Breast epithelium (tissue), 3 donors: ENCODE measurements around the gene HOXB7.

ENCODE experiments used
- POLR2A ChIP-seq: fragments of 450-650 bp; IDR thresholded peaks from one replicate; pipeline ENCODE4 v1.6.1; 2016; ENCODE audit warnings: antibody characterized with exemption, mild to moderate bottlenecking, moderate library complexity
- POLR2AphosphoS5 ChIP-seq, 3 donors: sonication (generic); formaldehyde crosslinking; IDR thresholded peaks; one replicate each; pipeline ENCODE4 v1.6.1; 2017; ENCODE audit warnings: antibody characterized with exemption in 3 of 3
- TF ChIP-seq, protein P1 (sequence below), 3 donors: fragments of 450-650 bp; IDR thresholded peaks; one replicate each; pipeline ENCODE4 v1.5.1; 2016 to 2017; ENCODE audit warnings: antibody characterized with exemption in 3 of 3, mild to moderate bottlenecking in 3 of 3, moderate library complexity in 3 of 3

DNA sequence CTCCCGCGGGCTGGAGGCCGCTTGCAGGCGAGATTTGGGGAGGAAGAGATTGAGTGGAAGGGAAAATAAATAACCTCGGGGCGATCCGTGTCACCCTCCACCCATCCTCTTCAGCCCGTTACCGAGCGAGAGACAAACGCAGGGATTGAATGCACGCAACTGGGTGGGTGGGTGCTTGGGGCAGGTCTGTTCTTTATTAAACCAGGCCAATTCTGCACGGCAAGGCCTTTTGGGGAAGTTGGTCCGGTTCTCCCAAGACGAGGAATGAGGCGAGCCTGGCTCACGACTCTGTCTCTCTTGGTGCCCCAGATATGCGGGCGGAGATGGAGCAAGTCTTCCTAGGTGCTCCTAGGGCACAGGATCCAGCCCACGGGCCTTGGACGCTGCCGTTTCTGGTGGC, 396 bp upstream of the HOXB7 start:
- TF ChIP-seq, protein P1, sequence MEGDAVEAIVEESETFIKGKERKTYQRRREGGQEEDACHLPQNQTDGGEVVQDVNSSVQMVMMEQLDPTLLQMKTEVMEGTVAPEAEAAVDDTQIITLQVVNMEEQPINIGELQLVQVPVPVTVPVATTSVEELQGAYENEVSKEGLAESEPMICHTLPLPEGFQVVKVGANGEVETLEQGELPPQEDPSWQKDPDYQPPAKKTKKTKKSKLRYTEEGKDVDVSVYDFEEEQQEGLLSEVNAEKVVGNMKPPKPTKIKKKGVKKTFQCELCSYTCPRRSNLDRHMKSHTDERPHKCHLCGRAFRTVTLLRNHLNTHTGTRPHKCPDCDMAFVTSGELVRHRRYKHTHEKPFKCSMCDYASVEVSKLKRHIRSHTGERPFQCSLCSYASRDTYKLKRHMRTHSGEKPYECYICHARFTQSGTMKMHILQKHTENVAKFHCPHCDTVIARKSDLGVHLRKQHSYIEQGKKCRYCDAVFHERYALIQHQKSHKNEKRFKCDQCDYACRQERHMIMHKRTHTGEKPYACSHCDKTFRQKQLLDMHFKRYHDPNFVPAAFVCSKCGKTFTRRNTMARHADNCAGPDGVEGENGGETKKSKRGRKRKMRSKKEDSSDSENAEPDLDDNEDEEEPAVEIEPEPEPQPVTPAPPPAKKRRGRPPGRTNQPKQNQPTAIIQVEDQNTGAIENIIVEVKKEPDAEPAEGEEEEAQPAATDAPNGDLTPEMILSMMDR (IDR thresholded peaks at IDR 0.05), result no peak
- no peak for TF ChIP-seq POLR2A
- no peak for TF ChIP-seq POLR2AphosphoS5 (IDR thresholded peaks at IDR 0.05)
